Nephron progenitor cell (in vitro differentiated cells): Measurements from ENCODE around the gene RET.

Experiments
- DNase-seq: peaks from one replicate; pipeline ENCODE4 v3.0.0; 2021
- H3K27ac Mint-ChIP-seq: 2 replicates; pipeline ENCODE4 v1.8.0; 2021; ENCODE audit warnings: mild to moderate bottlenecking, moderate library complexity, mixed read lengths
- H3K27me3 Mint-ChIP-seq: 2 replicates; pipeline ENCODE4 v1.8.0; 2021; ENCODE audit warnings: mild to moderate bottlenecking, low read depth, mixed read lengths; ENCODE audit not compliant: poor library complexity
- H3K36me3 Mint-ChIP-seq: 2 replicates; pipeline ENCODE4 v1.8.0; 2021; ENCODE audit warnings: low read depth, mixed read lengths
- H3K4me1 Mint-ChIP-seq: 2 replicates; pipeline ENCODE4 v1.8.0; 2021; ENCODE audit warnings: mixed read lengths
- H3K4me3 Mint-ChIP-seq: 2 replicates; pipeline ENCODE4 v1.8.0; 2021; ENCODE audit warnings: mild to moderate bottlenecking, moderate library complexity, mixed read lengths
- H3K9me3 Mint-ChIP-seq: 2 replicates; pipeline ENCODE4 v1.8.0; 2021; ENCODE audit warnings: mild to moderate bottlenecking, moderate library complexity, mixed read lengths
- TF ChIP-seq, protein P1 (sequence below): fragments of 200-600 bp; sonication (generic); IDR thresholded peaks from 2 replicates; pipeline ENCODE4 v1.5.0; 2021; ENCODE audit warnings: antibody characterized with exemption

The RET gene

DNA sequence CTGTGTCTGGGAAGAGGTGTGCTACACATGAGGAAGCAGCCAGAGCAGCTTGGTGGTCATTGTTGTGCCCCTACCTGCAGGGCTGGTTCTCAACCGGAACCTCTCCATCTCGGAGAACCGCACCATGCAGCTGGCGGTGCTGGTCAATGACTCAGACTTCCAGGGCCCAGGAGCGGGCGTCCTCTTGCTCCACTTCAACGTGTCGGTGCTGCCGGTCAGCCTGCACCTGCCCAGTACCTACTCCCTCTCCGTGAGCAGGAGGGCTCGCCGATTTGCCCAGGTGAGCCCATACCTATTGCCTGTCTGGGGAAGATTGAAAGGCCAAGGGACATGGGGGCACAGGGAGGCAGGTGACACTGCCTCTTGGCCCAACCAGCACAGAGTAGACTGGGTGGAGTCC, 32.1 kb downstream of the RET start:
- Mint-ChIP-seq H3K36me3 (no peaks in the 10 kb centered on the region), H3K4me3 (no peak overlapping the region), H3K27me3 (peaks cover 14% of the 10 kb centered on the region), H3K9me3 (no peaks in the 10 kb centered on the region), H3K4me1 (peaks cover 5% of the 10 kb centered on the region), H3K27ac (no peak overlapping the region)
- DNase-seq = no peak
- TF ChIP-seq, protein P1, sequence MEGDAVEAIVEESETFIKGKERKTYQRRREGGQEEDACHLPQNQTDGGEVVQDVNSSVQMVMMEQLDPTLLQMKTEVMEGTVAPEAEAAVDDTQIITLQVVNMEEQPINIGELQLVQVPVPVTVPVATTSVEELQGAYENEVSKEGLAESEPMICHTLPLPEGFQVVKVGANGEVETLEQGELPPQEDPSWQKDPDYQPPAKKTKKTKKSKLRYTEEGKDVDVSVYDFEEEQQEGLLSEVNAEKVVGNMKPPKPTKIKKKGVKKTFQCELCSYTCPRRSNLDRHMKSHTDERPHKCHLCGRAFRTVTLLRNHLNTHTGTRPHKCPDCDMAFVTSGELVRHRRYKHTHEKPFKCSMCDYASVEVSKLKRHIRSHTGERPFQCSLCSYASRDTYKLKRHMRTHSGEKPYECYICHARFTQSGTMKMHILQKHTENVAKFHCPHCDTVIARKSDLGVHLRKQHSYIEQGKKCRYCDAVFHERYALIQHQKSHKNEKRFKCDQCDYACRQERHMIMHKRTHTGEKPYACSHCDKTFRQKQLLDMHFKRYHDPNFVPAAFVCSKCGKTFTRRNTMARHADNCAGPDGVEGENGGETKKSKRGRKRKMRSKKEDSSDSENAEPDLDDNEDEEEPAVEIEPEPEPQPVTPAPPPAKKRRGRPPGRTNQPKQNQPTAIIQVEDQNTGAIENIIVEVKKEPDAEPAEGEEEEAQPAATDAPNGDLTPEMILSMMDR = no peak

DNA sequence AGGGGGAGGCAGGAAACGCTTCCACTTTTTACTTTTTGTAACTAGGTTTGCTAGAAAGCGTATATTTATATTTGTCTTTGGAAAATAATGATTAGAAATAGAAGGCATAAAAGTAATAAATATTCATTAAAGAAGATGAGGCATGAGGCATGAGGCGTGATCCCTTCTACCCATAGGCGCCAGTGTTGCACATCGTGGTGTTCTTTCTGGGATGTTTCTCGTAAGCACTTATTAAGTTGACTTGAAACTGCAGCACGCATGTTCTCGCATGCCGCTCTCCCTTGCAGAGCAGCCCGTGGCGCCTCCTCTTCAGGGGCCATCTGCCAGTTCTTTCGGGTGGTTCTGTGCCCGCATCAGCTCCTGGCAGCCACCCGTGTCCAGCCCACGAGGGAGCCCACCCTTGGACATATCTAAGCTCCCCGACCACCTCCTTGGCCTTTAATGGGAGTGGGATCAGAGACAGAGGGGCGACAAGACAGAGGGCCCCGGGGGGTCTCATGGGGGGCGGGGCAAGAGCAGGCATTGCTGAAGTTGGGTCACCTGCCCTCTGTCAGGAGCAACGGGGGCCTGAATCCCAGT, 32.9 kb downstream of the RET start:
- no peak for DNase-seq
- H3K27me3 Mint-ChIP-seq = peaks cover 6% of the 10 kb centered on the region
- TF ChIP-seq, protein P1 = no peak
- no peaks in the 10 kb centered on the region for H3K9me3 Mint-ChIP-seq
- peaks cover 5% of the 10 kb centered on the region for H3K4me1 Mint-ChIP-seq
- no peak overlapping the region for H3K27ac Mint-ChIP-seq
- H3K4me3 Mint-ChIP-seq = no peak overlapping the region
- no peaks in the 10 kb centered on the region for H3K36me3 Mint-ChIP-seq

DNA sequence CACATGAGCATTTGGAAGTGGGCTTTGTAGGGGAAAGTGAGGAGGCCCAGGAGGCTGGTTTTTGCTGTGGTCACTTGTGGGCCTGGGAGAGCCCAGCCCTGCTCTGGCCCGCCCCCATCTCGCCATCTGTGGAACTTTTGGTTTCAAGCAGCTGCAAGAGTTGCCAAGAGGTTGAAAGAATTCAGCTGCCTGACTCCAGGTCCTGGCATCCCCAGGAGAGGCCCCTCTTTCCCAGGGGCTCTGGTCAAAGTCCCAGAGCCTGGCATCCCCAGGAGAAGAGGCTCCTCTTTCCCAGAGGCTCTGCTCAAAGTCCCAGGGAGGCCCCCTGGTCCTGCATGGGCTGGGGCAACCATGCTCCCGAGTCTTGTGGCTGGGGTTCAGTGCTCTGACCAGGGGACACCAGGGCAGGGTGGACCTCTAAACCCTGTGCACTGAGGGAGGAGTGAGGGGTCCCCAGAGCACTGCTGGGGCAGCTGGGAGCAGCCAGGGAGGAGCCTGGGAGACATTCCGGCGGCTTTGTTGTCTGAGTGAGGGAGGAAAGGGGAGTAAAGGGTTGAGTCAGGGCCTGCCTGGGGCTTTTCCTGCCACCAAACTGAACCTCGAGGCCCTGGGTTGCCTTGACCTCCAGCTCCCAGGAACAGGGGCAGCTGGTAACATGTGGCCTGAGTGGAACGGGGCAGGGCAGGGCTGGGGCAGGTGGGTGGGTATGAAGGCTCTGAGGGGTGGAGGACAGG, 33.6 kb downstream of the RET start:
- no peaks in the 10 kb centered on the region for H3K9me3 Mint-ChIP-seq
- no peaks in the 10 kb centered on the region for H3K36me3 Mint-ChIP-seq
- H3K27me3 Mint-ChIP-seq = no peaks in the 10 kb centered on the region
- H3K4me1 Mint-ChIP-seq = peaks cover 5% of the 10 kb centered on the region
- no peak overlapping the region for H3K4me3 Mint-ChIP-seq
- DNase-seq = no peak
- H3K27ac Mint-ChIP-seq = no peak overlapping the region
- TF ChIP-seq, protein P1 = no peak

DNA sequence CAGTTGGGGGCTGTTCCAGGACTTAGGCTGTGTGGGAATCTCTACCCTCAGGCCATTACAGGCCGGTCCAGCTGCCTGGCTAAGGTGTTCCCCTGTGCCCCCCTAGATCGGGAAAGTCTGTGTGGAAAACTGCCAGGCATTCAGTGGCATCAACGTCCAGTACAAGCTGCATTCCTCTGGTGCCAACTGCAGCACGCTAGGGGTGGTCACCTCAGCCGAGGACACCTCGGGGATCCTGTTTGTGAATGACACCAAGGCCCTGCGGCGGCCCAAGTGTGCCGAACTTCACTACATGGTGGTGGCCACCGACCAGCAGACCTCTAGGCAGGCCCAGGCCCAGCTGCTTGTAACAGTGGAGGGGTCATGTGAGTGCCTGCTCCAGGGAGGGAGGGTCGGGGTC, 34.2 kb downstream of the RET start:
- Mint-ChIP-seq H3K36me3 (no peaks in the 10 kb centered on the region), H3K27ac (no peak overlapping the region), H3K4me1 (peaks cover 5% of the 10 kb centered on the region), H3K4me3 (no peak overlapping the region), H3K9me3 (no peaks in the 10 kb centered on the region), H3K27me3 (peaks cover 4% of the 10 kb centered on the region)
- DNase-seq = no peak
- TF ChIP-seq, protein P1 = no peak

DNA sequence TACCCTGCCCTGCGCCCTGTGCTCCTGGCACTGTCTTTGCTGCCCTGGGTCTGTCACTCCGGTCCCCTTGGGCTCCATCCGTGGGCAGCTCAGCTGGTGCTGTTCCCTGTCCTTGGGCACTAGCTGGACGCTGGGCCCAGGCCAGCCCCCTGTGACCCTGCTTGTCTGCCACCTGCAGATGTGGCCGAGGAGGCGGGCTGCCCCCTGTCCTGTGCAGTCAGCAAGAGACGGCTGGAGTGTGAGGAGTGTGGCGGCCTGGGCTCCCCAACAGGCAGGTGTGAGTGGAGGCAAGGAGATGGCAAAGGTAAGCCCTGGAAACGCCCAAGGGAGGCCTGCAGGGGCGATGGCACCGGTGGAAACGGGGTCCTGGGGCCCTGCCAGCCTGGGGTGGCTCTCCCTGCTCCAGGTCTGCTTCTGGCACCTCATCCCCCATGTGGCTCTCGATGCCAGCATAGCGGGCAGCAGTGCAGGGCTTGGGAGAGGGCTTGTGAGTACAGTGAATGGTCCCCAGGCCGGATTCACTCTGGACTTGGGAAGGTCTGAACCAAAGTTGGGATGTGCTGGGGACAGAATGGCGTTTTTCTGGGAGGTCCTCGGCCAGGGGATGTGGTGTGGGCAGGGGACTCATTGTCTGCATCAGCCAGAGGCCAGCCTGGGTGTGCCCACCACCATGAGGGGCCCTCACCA, 35.2 kb downstream of the RET start:
- no peaks in the 10 kb centered on the region for H3K9me3 Mint-ChIP-seq
- no peak overlapping the region for H3K27ac Mint-ChIP-seq
- peaks cover 5% of the 10 kb centered on the region for H3K4me1 Mint-ChIP-seq
- DNase-seq = no peak
- no peaks in the 10 kb centered on the region for H3K36me3 Mint-ChIP-seq
- H3K27me3 Mint-ChIP-seq = peaks cover 6% of the 10 kb centered on the region
- TF ChIP-seq, protein P1 = no peak
- no peak overlapping the region for H3K4me3 Mint-ChIP-seq
